HEK293T (cell line): ENCODE measurements around the gene COL9A3.

Source experiments
- CTCF ChIA-PET: fragments of 350-600 bp; formaldehyde crosslinking; extraction: SDS; loops from one replicate; lab custom pipeline; 2021; ENCODE audit warnings: antibody characterized with exemption, inconsistent platforms; lab: Yijun Ruan, JAX
- POLR2A ChIA-PET: fragments of 350-600 bp; formaldehyde crosslinking; extraction: SDS; loops from one replicate; lab custom pipeline; 2020; ENCODE audit warnings: antibody characterized with exemption, inconsistent platforms; lab: Yijun Ruan, JAX
- DNase-seq: peaks from one replicate; pipeline ENCODE4 v3.0.0; 2012; ENCODE audit warnings: mixed read lengths; ENCODE audit errors: extremely low spot score
- ARNT ChIP-seq: fragments of 450-650 bp; IDR thresholded peaks from 2 replicates; pipeline ENCODE4 v1.6.1; 2017; ENCODE audit warnings: mild to moderate bottlenecking
- BHLHE40 ChIP-seq: fragments of 450-650 bp; IDR thresholded peaks from 2 replicates; pipeline ENCODE4 v1.6.1; 2016; ENCODE audit warnings: mild to moderate bottlenecking, moderate library complexity, borderline replicate concordance
- CTBP1 ChIP-seq: fragments of 450-650 bp; IDR thresholded peaks from 2 replicates; pipeline ENCODE4 v1.6.1; 2016; ENCODE audit warnings: borderline replicate concordance
- ELF4 ChIP-seq: fragments of 450-650 bp; IDR thresholded peaks from 2 replicates; pipeline ENCODE4 v1.6.1; 2017; ENCODE audit warnings: antibody characterized with exemption
- FOXA1 ChIP-seq: fragments of 450-650 bp; IDR thresholded peaks from 2 replicates; pipeline ENCODE4 v1.6.1; 2016; ENCODE audit warnings: mild to moderate bottlenecking
- FOXK2 ChIP-seq: fragments of 450-650 bp; IDR thresholded peaks from 2 replicates; pipeline ENCODE4 v1.6.1; 2016; ENCODE audit warnings: mild to moderate bottlenecking
- FOXM1 ChIP-seq: fragments of 450-650 bp; IDR thresholded peaks from 2 replicates; pipeline ENCODE4 v1.6.1; 2017; ENCODE audit warnings: mild to moderate bottlenecking, borderline replicate concordance
- HDGF ChIP-seq: fragments of 450-650 bp; IDR thresholded peaks from 2 replicates; pipeline ENCODE4 v1.6.1; 2017; ENCODE audit warnings: antibody characterized with exemption, borderline replicate concordance
- L3MBTL2 ChIP-seq: fragments of 450-650 bp; conservative IDR thresholded peaks from 2 replicates; pipeline ENCODE4 v1.6.1; 2016; ENCODE audit warnings: mild to moderate bottlenecking
- LEF1 ChIP-seq: fragments of 450-650 bp; IDR thresholded peaks from 2 replicates; pipeline ENCODE4 v1.6.1; 2017; ENCODE audit warnings: mild to moderate bottlenecking, borderline replicate concordance
- NFRKB ChIP-seq: fragments of 450-650 bp; IDR thresholded peaks from 2 replicates; pipeline ENCODE4 v1.6.1; 2016; ENCODE audit warnings: mild to moderate bottlenecking, moderate library complexity
- SP1 ChIP-seq: fragments of 450-650 bp; IDR thresholded peaks from 2 replicates; pipeline ENCODE4 v1.6.1; 2017
- SUZ12 ChIP-seq: fragments of 450-650 bp; IDR thresholded peaks from 2 replicates; pipeline ENCODE4 v1.6.1; 2016; ENCODE audit warnings: mild to moderate bottlenecking
- TARDBP ChIP-seq: fragments of 450-650 bp; IDR thresholded peaks from 2 replicates; pipeline ENCODE4 v1.6.1; 2016
- ZNF384 ChIP-seq: fragments of 450-650 bp; IDR thresholded peaks from 2 replicates; pipeline ENCODE4 v1.6.1; 2016
- TF ChIP-seq, protein P1 (sequence below): fragments of 450-650 bp; IDR thresholded peaks from 2 replicates; pipeline ENCODE4 v1.6.1; 2016

The COL9A3 gene

DNA sequence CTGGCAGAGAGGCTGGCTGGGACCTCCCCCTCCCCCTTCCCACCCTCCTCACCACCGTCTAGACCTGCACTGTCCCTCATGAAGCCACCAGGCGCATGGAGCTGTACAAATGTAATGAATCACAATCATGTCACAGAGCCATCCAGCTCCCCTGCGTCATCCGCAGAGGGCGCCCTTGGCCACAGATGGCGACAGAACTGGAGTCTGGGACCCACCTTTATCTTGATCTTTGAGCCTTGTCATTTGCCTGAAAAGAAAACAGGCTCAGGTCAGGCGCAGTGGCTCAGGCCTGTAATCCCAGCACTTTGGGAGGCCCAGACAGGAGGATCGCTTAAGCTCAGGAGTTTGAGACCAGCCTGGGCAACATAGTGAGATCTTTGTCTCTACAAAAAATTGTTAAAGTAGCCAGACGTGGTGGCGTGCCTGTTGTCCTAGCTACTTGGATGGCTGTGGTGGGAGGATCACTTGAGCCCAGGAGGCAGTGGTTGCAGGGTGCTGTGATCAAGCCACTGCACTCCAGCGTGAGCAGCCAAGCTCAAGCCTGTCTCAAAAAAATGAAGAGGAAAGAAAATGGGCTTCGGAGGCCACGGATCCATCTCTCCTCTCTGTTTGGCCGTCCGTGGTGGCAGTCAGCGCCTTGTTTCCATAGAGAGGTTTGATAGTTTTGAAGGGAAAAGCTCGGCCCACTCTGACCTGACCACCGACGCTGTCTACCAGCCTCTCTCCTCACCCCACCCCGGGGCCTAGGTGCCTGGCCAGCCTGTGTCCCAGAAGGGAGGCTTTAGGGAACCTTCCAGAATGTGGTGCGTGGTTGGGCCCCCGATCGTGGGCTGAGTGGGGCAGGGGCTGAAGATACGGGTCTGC, 6.2 kb downstream of the COL9A3 start:
- peak; percentile 82 for DNase-seq
- TF ChIP-seq, protein P1, sequence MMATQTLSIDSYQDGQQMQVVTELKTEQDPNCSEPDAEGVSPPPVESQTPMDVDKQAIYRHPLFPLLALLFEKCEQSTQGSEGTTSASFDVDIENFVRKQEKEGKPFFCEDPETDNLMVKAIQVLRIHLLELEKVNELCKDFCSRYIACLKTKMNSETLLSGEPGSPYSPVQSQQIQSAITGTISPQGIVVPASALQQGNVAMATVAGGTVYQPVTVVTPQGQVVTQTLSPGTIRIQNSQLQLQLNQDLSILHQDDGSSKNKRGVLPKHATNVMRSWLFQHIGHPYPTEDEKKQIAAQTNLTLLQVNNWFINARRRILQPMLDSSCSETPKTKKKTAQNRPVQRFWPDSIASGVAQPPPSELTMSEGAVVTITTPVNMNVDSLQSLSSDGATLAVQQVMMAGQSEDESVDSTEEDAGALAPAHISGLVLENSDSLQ, result peak; percentile 95
- TF ChIP-seq NFRKB (no peak), ELF4 (no peak)
- ChIA-PET CTCF (interaction anchor here (0.6 to 1.7 kb wide), 11 partner anchors 9 to 180 kb away, joined by 3 to 14 read pairs (median 3); partner anchors contain the start of gene SLCO4A1), POLR2A (interaction anchor here (1.0 kb wide), 2 partner anchors 27 to 39 kb away, joined by 3 to 7 read pairs; partner anchors contain the start of genes MRGBP and TCFL5)

DNA sequence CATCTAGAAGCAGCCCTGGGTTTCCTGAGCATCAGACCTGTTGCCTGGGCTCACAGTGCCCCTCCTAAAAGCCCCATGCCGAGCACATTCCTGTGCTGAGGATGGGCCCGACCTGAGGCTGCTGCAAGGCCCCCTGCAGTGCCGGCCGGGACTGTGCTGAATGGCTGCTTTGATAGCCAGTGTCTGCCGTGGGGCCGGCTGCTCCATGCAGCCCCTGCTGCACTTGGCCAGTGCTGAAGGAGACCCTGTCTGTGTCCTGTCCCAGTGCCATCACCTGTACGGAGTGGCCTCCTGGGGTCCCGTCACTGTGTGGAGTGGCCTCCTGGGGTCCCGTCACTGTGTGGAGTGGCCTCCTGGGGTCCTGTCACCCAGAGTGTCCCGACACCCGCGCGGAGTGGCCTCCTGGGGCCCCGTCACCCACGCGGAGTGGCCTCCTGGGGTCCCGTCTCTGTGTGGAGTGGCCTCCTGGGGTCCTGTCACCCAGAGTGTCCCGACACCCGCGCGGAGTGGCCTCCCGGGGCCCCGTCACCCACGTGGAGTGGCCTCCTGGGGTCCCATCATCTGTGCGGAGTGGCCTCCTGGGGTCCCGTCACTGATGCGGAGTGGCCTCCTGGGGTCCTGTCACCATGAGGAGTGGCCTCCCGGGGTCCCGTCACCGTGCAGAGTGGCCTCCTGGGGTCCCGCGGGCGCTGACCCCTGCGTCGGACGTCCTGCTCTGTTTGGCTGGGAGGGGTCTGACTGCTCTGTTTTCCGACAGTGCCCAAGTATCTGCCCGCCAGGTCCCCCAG, 7.0 kb downstream of the COL9A3 start:
- DNase-seq, result no peak
- CTCF ChIA-PET, result interaction anchor here (0.6 to 1.7 kb wide), 5 partner anchors 9 to 106 kb away, joined by 3 to 14 read pairs (median 4); no protein-coding TSS in a partner anchor
- TF ChIP-seq, protein P1, result no peak
- POLR2A ChIA-PET, result no interaction called here

DNA sequence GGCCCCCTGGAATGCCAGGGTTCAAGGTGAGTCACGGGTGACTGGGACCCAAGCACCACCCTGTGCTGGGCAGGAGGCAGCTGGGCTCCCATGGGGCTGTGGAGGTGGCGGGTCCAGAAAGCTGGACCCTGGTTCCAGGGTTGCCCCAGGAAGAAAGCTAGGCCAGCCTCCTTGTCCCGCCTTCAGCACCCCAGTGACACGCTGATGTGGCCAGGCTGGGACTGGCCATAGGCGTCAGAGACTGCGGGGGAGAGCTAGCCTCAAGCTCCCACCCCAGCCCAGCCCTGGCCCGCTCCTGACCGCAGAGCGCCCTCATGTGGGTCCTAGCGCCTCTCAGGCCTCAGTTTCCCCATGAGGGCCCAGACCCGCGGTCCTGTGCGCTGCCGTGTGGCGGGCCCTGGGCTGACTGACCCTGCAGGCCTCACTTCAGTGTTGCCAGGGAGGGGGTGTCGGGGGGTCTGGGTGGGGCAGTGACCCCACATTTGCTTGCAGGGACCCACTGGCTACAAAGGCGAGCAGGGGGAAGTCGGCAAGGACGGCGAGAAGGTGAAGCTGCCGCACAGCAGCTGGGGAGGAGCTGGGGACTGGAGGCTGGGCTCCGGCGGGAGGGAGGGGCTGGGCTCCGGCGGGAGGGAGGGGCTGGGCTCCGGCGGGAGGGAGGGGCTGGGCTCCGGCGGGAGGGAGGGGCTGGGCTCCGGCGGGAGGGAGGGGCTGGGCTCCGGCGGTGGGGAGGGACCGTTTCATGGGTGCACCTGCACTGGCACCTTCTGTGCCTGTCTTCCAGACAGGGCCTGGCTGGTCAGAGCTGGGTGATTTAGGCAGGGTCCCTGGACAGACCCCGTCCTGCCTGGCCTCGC, 7.9 kb downstream of the COL9A3 start:
- DNase-seq, result peak; percentile 68
- POLR2A ChIA-PET, result interaction anchor here (0.9 to 1.0 kb wide), 2 partner anchors 21 to 30 kb away, joined by 3 read pairs; no protein-coding TSS in a partner anchor
- CTCF ChIA-PET, result interaction anchor here (0.6 kb wide), 1 partner anchor 96 kb away, joined by 5 read pairs; no protein-coding TSS in a partner anchor
- no peak for TF ChIP-seq FOXK2
- TF ChIP-seq HDGF, result no peak

DNA sequence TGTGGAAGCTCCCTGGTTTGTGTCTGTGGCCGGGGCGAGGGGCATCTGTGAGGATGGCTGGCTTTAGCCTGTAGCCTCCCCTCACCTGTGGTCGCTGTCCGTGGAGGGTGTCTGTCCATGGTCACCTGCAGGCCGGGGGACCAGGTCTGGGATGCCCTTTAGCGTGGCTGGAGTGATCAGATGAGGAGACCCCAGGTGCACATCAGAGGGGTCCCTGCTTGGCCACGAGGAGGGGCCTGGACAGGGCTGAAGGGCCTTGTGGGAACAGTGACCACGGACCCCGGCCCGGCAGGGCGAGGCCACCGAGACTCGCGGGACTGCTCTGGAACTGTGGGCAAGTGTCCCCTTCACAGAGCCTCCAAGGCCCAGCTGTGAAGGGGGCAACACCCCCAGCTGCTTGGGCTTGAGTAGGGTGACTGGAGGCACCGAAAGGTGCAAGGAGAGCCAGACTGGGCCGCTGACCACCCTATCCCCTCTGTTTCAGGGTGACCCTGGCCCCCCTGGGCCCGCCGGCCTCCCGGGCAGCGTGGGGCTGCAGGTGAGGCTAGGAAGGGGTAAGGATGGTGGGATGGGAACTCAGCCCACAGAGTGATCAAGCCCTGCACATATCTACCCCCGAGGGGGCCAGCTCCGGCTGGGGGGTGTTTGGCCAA, 8.6 kb downstream of the COL9A3 start:
- ChIA-PET POLR2A (interaction anchor here (0.9 to 1.0 kb wide), 2 partner anchors 20 to 31 kb away, joined by 3 read pairs; no protein-coding TSS in a partner anchor), CTCF (interaction anchor here (0.6 kb wide), 1 partner anchor 95 kb away, joined by 5 read pairs; no protein-coding TSS in a partner anchor)
- TF ChIP-seq TARDBP (no peak), LEF1 (no peak), ELF4 (no peak), CTBP1 (no peak), ARNT (no peak), FOXM1 (no peak), L3MBTL2 (no peak), ZNF384 (no peak), SP1 (no peak), FOXA1 (no peak), FOXK2 (no peak), BHLHE40 (no peak)
- DNase-seq, result no peak

DNA sequence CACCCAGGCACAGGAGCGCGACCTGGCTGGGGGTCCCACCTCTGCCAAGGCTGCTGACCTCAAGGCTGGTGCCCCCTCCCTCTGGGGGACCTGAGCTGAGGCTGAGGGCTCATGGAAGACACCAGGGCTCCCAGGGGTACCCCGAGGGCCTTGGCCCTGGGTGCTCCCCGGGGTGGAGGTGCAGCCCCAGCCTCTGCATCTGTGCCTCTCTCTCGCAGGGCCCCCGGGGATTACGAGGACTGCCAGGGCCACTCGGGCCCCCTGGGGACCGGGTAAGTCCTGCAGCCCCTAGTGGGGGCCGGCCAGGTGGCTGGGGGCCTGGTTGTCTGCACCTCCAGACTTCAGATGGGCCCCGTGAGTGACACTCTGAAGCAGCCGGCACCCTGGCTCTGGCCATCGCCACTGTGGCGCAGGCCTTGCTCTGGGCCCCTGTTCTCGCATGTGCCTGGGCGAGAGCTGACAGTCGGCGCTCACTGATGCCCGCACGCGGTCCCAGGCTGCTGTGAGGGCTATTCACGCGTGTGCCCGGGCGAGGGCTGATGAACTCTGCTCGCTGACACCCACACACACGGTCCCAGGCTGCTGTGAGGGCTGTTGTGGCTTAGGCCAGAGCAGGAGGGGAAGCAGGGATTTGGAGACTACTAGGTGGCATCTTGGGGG, 9.3 kb downstream of the COL9A3 start:
- TF ChIP-seq, protein P1, result no peak
- TF ChIP-seq ELF4, result no peak
- no peak for TF ChIP-seq HDGF
- TF ChIP-seq CTBP1, result no peak
- TF ChIP-seq ZNF384, result no peak
- TF ChIP-seq SP1, result no peak
- no peak for TF ChIP-seq TARDBP
- TF ChIP-seq ARNT, result no peak
- no peak for TF ChIP-seq NFRKB
- no peak for TF ChIP-seq L3MBTL2
- no peak for TF ChIP-seq BHLHE40
- no peak for TF ChIP-seq FOXK2
- TF ChIP-seq FOXA1, result no peak
- no peak for TF ChIP-seq FOXM1
- no peak for TF ChIP-seq LEF1
- TF ChIP-seq SUZ12, result no peak
- DNase-seq, result no peak
- POLR2A ChIA-PET, result no interaction called here
- CTCF ChIA-PET, result no interaction called here
